SK-N-SH treated with all-trans-retinoic acid at 6 μM for 48 hours (cell line): ENCODE measurements around the gene ISG20.

ENCODE experiments used
- ATAC-seq: fragments of 200-7000 bp; cut with Tn5 transposase; 3 replicates; pipeline ENCODE4 v1.9.1; 2020; ENCODE audit warnings: mild to moderate bottlenecking, moderate library complexity
- ARNTL ChIP-seq: fragments of 450-650 bp; formaldehyde crosslinking; IDR thresholded peaks from 2 replicates; pipeline ENCODE4 v1.5.0; 2020; ENCODE audit warnings: low read depth, mild to moderate bottlenecking, moderate library complexity, borderline replicate concordance
- BACH2 ChIP-seq: fragments of 250-450 bp; sonication (Bioruptor Pico); IDR thresholded peaks from 2 replicates; pipeline ENCODE4 v1.9.0; 2021; ENCODE audit warnings: mild to moderate bottlenecking, borderline replicate concordance
- CREB5 ChIP-seq: fragments of 250-450 bp; sonication (Bioruptor Pico); IDR thresholded peaks from 2 replicates; pipeline ENCODE4 v1.5.1; 2020; ENCODE audit warnings: low read depth, mild to moderate bottlenecking, moderate library complexity
- CSDC2 ChIP-seq: fragments of 250-450 bp; sonication (Bioruptor Pico); IDR thresholded peaks from 2 replicates; pipeline ENCODE4 v1.5.0; 2020; ENCODE audit warnings: mild to moderate bottlenecking, moderate library complexity
- ESRRG ChIP-seq: fragments of 250-450 bp; sonication (Bioruptor Pico); IDR thresholded peaks from 2 replicates; pipeline ENCODE4 v1.6.1; 2021; ENCODE audit warnings: mild to moderate bottlenecking
- ISL1 ChIP-seq: fragments of 250-450 bp; sonication (Bioruptor Pico); IDR thresholded peaks from 2 replicates; pipeline ENCODE4 v2.1.2; 2022; ENCODE audit warnings: mild to moderate bottlenecking, moderate library complexity
- OSR1 ChIP-seq: fragments of 250-450 bp; sonication (Bioruptor Pico); IDR thresholded peaks from 2 replicates; pipeline ENCODE4 v1.8.0; 2022; ENCODE audit warnings: moderate library complexity, mild to moderate bottlenecking, inconsistent platforms
- PATZ1 ChIP-seq: fragments of 250-450 bp; sonication (Bioruptor Pico); IDR thresholded peaks from 2 replicates; pipeline ENCODE4 v1.8.0; 2020; ENCODE audit warnings: mild to moderate bottlenecking, moderate library complexity, borderline replicate concordance
- POU6F1 ChIP-seq: fragments of 250-450 bp; sonication (Bioruptor Pico); IDR thresholded peaks from 2 replicates; pipeline ENCODE4 v1.8.0; 2021; ENCODE audit warnings: low read depth, mild to moderate bottlenecking, moderate library complexity, borderline replicate concordance
- PPARA ChIP-seq: fragments of 250-450 bp; sonication (Bioruptor Pico); IDR thresholded peaks from 2 replicates; pipeline ENCODE4 v1.5.0; 2020; ENCODE audit warnings: mild to moderate bottlenecking, borderline replicate concordance
- RARB ChIP-seq: fragments of 250-450 bp; sonication (Bioruptor Pico); IDR thresholded peaks from 2 replicates; pipeline ENCODE4 v1.8.0; 2021; ENCODE audit warnings: mild to moderate bottlenecking, moderate library complexity
- TCF4 ChIP-seq: fragments of 250-450 bp; sonication (Bioruptor Pico); IDR thresholded peaks from 2 replicates; pipeline ENCODE4 v1.8.0; 2021; ENCODE audit warnings: mild to moderate bottlenecking, moderate library complexity, borderline replicate concordance
- TOX ChIP-seq: fragments of 250-450 bp; sonication (Bioruptor Pico); IDR thresholded peaks from 2 replicates; pipeline ENCODE4 v1.8.0; 2021; ENCODE audit warnings: mild to moderate bottlenecking, moderate library complexity, borderline replicate concordance
- TSHZ2 ChIP-seq: fragments of 250-450 bp; sonication (Bioruptor Pico); IDR thresholded peaks from 2 replicates; pipeline ENCODE4 v1.5.0; 2020; ENCODE audit warnings: mild to moderate bottlenecking, moderate library complexity
- ZFP3 ChIP-seq: fragments of 250-450 bp; sonication (Bioruptor Pico); IDR thresholded peaks from 2 replicates; pipeline ENCODE4 v1.5.0; 2020; ENCODE audit warnings: mild to moderate bottlenecking, moderate library complexity
- ZFP30 ChIP-seq: fragments of 450-650 bp; formaldehyde crosslinking; IDR thresholded peaks from 2 replicates; pipeline ENCODE4 v1.5.0; 2022; ENCODE audit warnings: mild to moderate bottlenecking, moderate library complexity
- ZNF565 ChIP-seq: fragments of 450-650 bp; formaldehyde crosslinking; conservative IDR thresholded peaks from 2 replicates; pipeline ENCODE4 v1.5.0; 2020; ENCODE audit warnings: low read depth, mild to moderate bottlenecking, moderate library complexity
- ZNF70 ChIP-seq: fragments of 450-650 bp; formaldehyde crosslinking; IDR thresholded peaks from 2 replicates; pipeline ENCODE4 v1.5.0; 2020; ENCODE audit warnings: mild to moderate bottlenecking, moderate library complexity

Gene ISG20

GRCh38 chr15:88617790-88618189 is 21.0 kb upstream of the ISG20 start (continued):
- TF ChIP-seq ZNF70 (CRISPR knock-in tag) (no peak), OSR1 (CRISPR knock-in tag) (no peak)

- ATAC-seq, result no peak
- no peak for TF ChIP-seq PATZ1 (CRISPR knock-in tag)
- no peak for TF ChIP-seq POU6F1 (CRISPR knock-in tag)
- no peak for TF ChIP-seq TSHZ2 (CRISPR knock-in tag)
- no peak for TF ChIP-seq ZNF565 (CRISPR knock-in tag)
- TF ChIP-seq PPARA (CRISPR knock-in tag), result no peak
- TF ChIP-seq OSR1 (CRISPR knock-in tag), result no peak
- no peak for TF ChIP-seq TCF4
- TF ChIP-seq ZNF70 (CRISPR knock-in tag), result no peak
- TF ChIP-seq ZFP30, result no peak
- no peak for TF ChIP-seq TOX (CRISPR knock-in tag)
- TF ChIP-seq ESRRG (CRISPR knock-in tag), result no peak
- no peak for TF ChIP-seq CREB5 (CRISPR knock-in tag)
- TF ChIP-seq ISL1 (CRISPR knock-in tag), result no peak
Measured at GRCh38 chr15:88618686-88619085, 20.1 kb upstream of the ISG20 start.

GRCh38 chr15:88619796-88620195 is 19.0 kb upstream of the ISG20 start:
- TF ChIP-seq RARB, result no peak
- no peak for TF ChIP-seq ZNF565 (CRISPR knock-in tag)
- no peak for TF ChIP-seq CSDC2 (CRISPR knock-in tag)
- TF ChIP-seq ZFP3 (CRISPR knock-in tag), result no peak
- TF ChIP-seq ZFP30, result no peak
- TF ChIP-seq TCF4, result no peak
- TF ChIP-seq, all 23 proteins: peak for 0
- ATAC-seq, result no peak

- no peak for TF ChIP-seq ARNTL
- peak; percentile 41; the same call in 1 of the 2 replicates for TF ChIP-seq ZFP3 (CRISPR knock-in tag)
- peak; percentile 97 for ATAC-seq
Measured at GRCh38 chr15:88620995-88621772, 17.6 kb upstream of the ISG20 start, which contains the start of gene AEN. TSS of gene AEN (plus strand) at chr15:88621340. CDS start at chr15:88626210, 4,870 bp downstream.

GRCh38 chr15:88621789-88622604 is 16.8 kb upstream of the ISG20 start:
- TF ChIP-seq ISL1 (CRISPR knock-in tag), result no peak
- TF ChIP-seq ZNF70 (CRISPR knock-in tag), result no peak
- TF ChIP-seq BACH2 (CRISPR knock-in tag), result no peak
- ATAC-seq, result peak; percentile 18
